Glutamatergic neuron (in vitro differentiated cells): Measurements from ENCODE around the gene GSTM2. TPM values are rescaled to one million over a fixed set of nuclear protein-coding genes. Genes with fewer than 3 reads are reported as not detected.
A peak's percentile ranks its signal among the peaks of the same experiment; 100 is the strongest.
"Not testable (repeated sequence)": the region's sequence is repeated elsewhere in the genome, so short reads cannot be mapped to it uniquely, and the experiment has no call there.

Experiments
- DNase-seq: peaks from one replicate; pipeline ENCODE4 v3.0.0; 2022
- H3K27ac Mint-ChIP-seq: one replicate; pipeline ENCODE4 v1.8.0; 2020; ENCODE audit warnings: mild to moderate bottlenecking, mixed read lengths, inconsistent platforms; ENCODE audit not compliant: unreplicated experiment
- H3K27me3 Mint-ChIP-seq: one replicate; pipeline ENCODE4 v1.8.0; 2020; ENCODE audit warnings: mild to moderate bottlenecking, moderate library complexity, mixed read lengths, inconsistent platforms; ENCODE audit not compliant: unreplicated experiment
- H3K36me3 Mint-ChIP-seq: one replicate; pipeline ENCODE4 v1.8.0; 2020; ENCODE audit warnings: mild to moderate bottlenecking, mixed read lengths, inconsistent platforms; ENCODE audit not compliant: unreplicated experiment
- H3K4me1 Mint-ChIP-seq: one replicate; pipeline ENCODE4 v1.8.0; 2020; ENCODE audit warnings: mild to moderate bottlenecking, low read depth, mixed read lengths, inconsistent platforms; ENCODE audit not compliant: unreplicated experiment
- H3K4me3 Mint-ChIP-seq: one replicate; pipeline ENCODE4 v1.8.0; 2020; ENCODE audit warnings: mild to moderate bottlenecking, mixed read lengths, inconsistent platforms; ENCODE audit not compliant: unreplicated experiment
- H3K9me3 Mint-ChIP-seq: one replicate; pipeline ENCODE4 v1.8.0; 2020; ENCODE audit warnings: mild to moderate bottlenecking, moderate library complexity, mixed read lengths, inconsistent platforms; ENCODE audit not compliant: unreplicated experiment
- CTCF ChIP-seq: fragments of 200-600 bp; sonication (generic); IDR thresholded peaks from one replicate; pipeline ENCODE4 v1.5.0; 2021; ENCODE audit not compliant: partially characterized antibody, unreplicated experiment
- total RNA-seq: library from RNA; stranded (reverse); fragmentation: NEBNext Ultra II Directional; extraction: Animal tissue kit (Norgen Biotek cat#: 25700); gene quantifications from one replicate; pipeline ENCODE4 v1.2.1, GENCODE V29; 2021; ENCODE audit not compliant: unreplicated experiment

GSTM2 gene
- total RNA-seq, 1 donor from 2014 or later = 33.6 TPM

GRCh38 chr1:109661391-109661790 is 6.5 kb upstream of the GSTM2 start:
- no peak for TF ChIP-seq CTCF
- no peak overlapping the region for H3K27ac Mint-ChIP-seq

GRCh38 chr1:109664671-109665070 is 3.2 kb upstream of the GSTM2 start:
- no peak for DNase-seq
- peaks cover under 1% of the 10 kb centered on the region for H3K9me3 Mint-ChIP-seq
- no peaks in the 10 kb centered on the region for H3K36me3 Mint-ChIP-seq
- no peak overlapping the region for H3K27ac Mint-ChIP-seq
- no peak for TF ChIP-seq CTCF
- H3K4me3 Mint-ChIP-seq = no peak overlapping the region
- peaks cover 7% of the 10 kb centered on the region for H3K27me3 Mint-ChIP-seq
- peaks cover 15% of the 10 kb centered on the region for H3K4me1 Mint-ChIP-seq

More at GRCh38 chr1:109661391-109661790, 6.5 kb upstream of the GSTM2 start:
- H3K27me3 Mint-ChIP-seq = peaks cover 2% of the 10 kb centered on the region
- peaks cover 30% of the 10 kb centered on the region for H3K4me1 Mint-ChIP-seq
- H3K4me3 Mint-ChIP-seq = no peak overlapping the region
- no peak for DNase-seq
- peaks cover 5% of the 10 kb centered on the region for H3K9me3 Mint-ChIP-seq
- peaks cover 3% of the 10 kb centered on the region for H3K36me3 Mint-ChIP-seq

- peaks cover 6% of the 10 kb centered on the region for H3K4me1 Mint-ChIP-seq
- peak overlapping the region; percentile 82 for H3K4me3 Mint-ChIP-seq
- H3K27me3 Mint-ChIP-seq = peaks cover 7% of the 10 kb centered on the region
- DNase-seq = no peak
- H3K27ac Mint-ChIP-seq = no peak overlapping the region
- H3K9me3 Mint-ChIP-seq = peaks cover 5% of the 10 kb centered on the region
- TF ChIP-seq CTCF = no peak
- H3K36me3 Mint-ChIP-seq = no peaks in the 10 kb centered on the region
These were observed 392 bp downstream of the GSTM2 start for GRCh38 chr1:109668123-109668775.

GRCh38 chr1:109669246-109669948 is 1.5 kb downstream of the GSTM2 start:
- peaks cover 5% of the 10 kb centered on the region for H3K9me3 Mint-ChIP-seq
- no peak overlapping the region for H3K4me3 Mint-ChIP-seq

GRCh38 chr1:109669949-109670302 is 2.1 kb downstream of the GSTM2 start:
- not testable (repeated sequence) for H3K36me3 Mint-ChIP-seq, H3K27me3 Mint-ChIP-seq, H3K4me1 Mint-ChIP-seq, DNase-seq, H3K4me3 Mint-ChIP-seq, H3K9me3 Mint-ChIP-seq
- H3K27ac Mint-ChIP-seq = peak overlapping the region; percentile 17

More at GRCh38 chr1:109669246-109669948, 1.5 kb downstream of the GSTM2 start:
- no peak for TF ChIP-seq CTCF
- peak overlapping the region; percentile 17 for H3K27ac Mint-ChIP-seq
- no peak for DNase-seq
- no peaks in the 10 kb centered on the region for H3K36me3 Mint-ChIP-seq
- peaks cover 6% of the 10 kb centered on the region for H3K4me1 Mint-ChIP-seq
- H3K27me3 Mint-ChIP-seq = peaks cover 7% of the 10 kb centered on the region
